DND-41 (cell line): Measurements from ENCODE around the gene GRIA1.

Experiments used
- CTCF ChIP-seq: IDR thresholded peaks from 2 replicates; pipeline ENCODE4 v1.5.1; 2012; ENCODE audit warnings: borderline replicate concordance, low read length, moderate library complexity, mild to moderate bottlenecking; ENCODE audit not compliant: poor library complexity, severe bottlenecking; ENCODE audit errors: extremely low read depth
- EZH2 ChIP-seq: IDR thresholded peaks from 3 replicates; pipeline ENCODE4 v1.6.1; 2012; ENCODE audit warnings: borderline replicate concordance, low read depth, mild to moderate bottlenecking, moderate library complexity, low read length, inconsistent platforms; ENCODE audit not compliant: severe bottlenecking

DNA sequence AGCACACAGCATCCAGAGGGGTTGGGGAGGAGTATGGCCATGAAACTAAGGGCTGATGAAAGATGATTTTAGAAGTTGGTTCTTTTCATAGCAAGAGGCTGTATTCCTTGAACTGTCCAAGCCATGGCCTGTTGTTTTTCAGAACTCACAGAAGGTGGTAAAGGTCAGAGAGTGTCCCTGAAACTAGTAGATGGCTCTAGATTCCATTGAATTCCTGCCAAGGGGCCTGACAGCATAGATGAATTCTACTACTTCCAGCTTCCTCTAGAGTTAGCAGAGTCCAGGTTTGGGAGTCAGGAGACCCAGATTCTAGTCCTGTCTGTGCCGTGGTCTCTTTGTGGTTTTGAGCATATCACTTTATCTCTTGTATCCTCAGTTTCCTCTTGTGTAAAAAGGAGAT, 101.6 kb downstream of the GRIA1 start:
- TF ChIP-seq CTCF, result no peak
- TF ChIP-seq EZH2, result no peak
